ENCODE measurements around the gene VPS4A.

VPS4A gene

GRCh38 chr16:69368866-69369265 is 57.7 kb downstream of the VPS4A start:
- DNase-seq: no peak

- DNase-seq: no peak
Observed at GRCh38 chr16:69371564-69371963, 60.4 kb downstream of the VPS4A start.

- no peak for DNase-seq
Observed at GRCh38 chr16:69373019-69373418, 61.9 kb downstream of the VPS4A start.

Data from NCI-H2227 treated with DMSO at 0.1 percent for 48 hours (cell line).